K562 (cell line): Measurements from ENCODE around the gene ABLIM1. TPM values are rescaled to one million over a fixed set of nuclear protein-coding genes. Genes with fewer than 3 reads are reported as not detected.

Experiments used
- ATAC-seq: fragments of 200-7000 bp; cut with Tn5 transposase; 3 replicates; pipeline ENCODE4 v1.9.1; 2020; ENCODE audit warnings: moderate library complexity
- BruUV-seq: library from RNA; stranded (reverse); fragments of 400-500 nt; replicated peaks from 2 replicates; lab custom pipeline; 2021; lab: Mats Ljungman, UMichigan
- CTCF ChIA-PET: fragments of 300-600 bp; formaldehyde crosslinking; extraction: SDS; loops from one replicate; lab custom pipeline; 2021; ENCODE audit warnings: low intra/inter-chr PET ratio; lab: Yijun Ruan, JAX
- POLR2A ChIA-PET: fragments of 300-600, 350-650 bp; sonication (Branson Sonifier 250); formaldehyde crosslinking; extraction: SDS; loops from one replicate; lab custom pipeline; 2021; ENCODE audit warnings: antibody characterized with exemption, inconsistent platforms; lab: Yijun Ruan, JAX
- DNase-seq, 4 experiments: peaks; one replicate each; pipeline versions ENCODE4 v3.0.0 to v3.0.0-alpha.2; 2011 to 2018; ENCODE audit warnings: low spot score in 3 of 4, mixed read lengths in 3 of 4; ENCODE audit errors: extremely low read depth in 1 of 4
- FAIRE-seq: peaks from 2 replicates; lab custom pipeline; 2011; peaks lifted over from hg19 to GRCh38; lab: Jason Lieb, UNC
- H2AFZ ChIP-seq: 2 replicates; pipeline ENCODE4 v1.6.0; 2011; ENCODE audit warnings: low read depth, low read length, control low read depth, inconsistent platforms
- H3K27ac ChIP-seq: fragments of 200-600 bp; 3 replicates; pipeline ENCODE4 v1.8.0; 2011; ENCODE audit warnings: low read depth, mild to moderate bottlenecking, control low read depth, inconsistent platforms, low read length, moderate library complexity, mixed read lengths; ENCODE audit errors: extremely low read depth
- H3K27me3 ChIP-seq, 2 experiments: fragments of 300-600 bp in 1 of 2; 2 replicates in 1 of 2; 3 replicates in 1 of 2; pipeline versions ENCODE4 v1.6.0 to v1.8.0; 2011; ENCODE audit warnings: inconsistent platforms in 2 of 2, low read length in 2 of 2, mild to moderate bottlenecking in 1 of 2, mixed read lengths in 1 of 2, moderate library complexity in 1 of 2; ENCODE audit not compliant: control insufficient read depth in 2 of 2, insufficient read depth in 2 of 2
- H3K36me3 ChIP-seq: fragments of 300-600 bp; 3 replicates; pipeline ENCODE4 v1.8.0; 2011; ENCODE audit warnings: mild to moderate bottlenecking, low read length, inconsistent platforms; ENCODE audit not compliant: control insufficient read depth, insufficient read depth
- H3K4me1 ChIP-seq, 2 experiments: fragments of 200-600 bp in 1 of 2; replicated peaks in 1 of 2; 2 replicates in 1 of 2; 3 replicates in 1 of 2; pipeline versions ENCODE4 v1.5.1 to v1.8.0; 2011; ENCODE audit warnings: inconsistent platforms in 2 of 2, low read length in 2 of 2, mild to moderate bottlenecking in 1 of 2, mixed read lengths in 1 of 2, moderate library complexity in 1 of 2; ENCODE audit not compliant: control insufficient read depth in 2 of 2, insufficient read depth in 2 of 2
- H3K4me2 ChIP-seq: 2 replicates; pipeline ENCODE4 v1.6.1; 2011; ENCODE audit warnings: low read length, control low read depth, inconsistent platforms, mixed read lengths; ENCODE audit not compliant: insufficient read depth
- H3K4me3 ChIP-seq: fragments of 200-600 bp; sonication (generic), shearing (Covaris generic); 2 replicates; pipeline ENCODE4 v1.5.1; 2016; ENCODE audit warnings: control low read depth, inconsistent platforms
- H3K79me2 ChIP-seq: fragments of 200-600 bp; 3 replicates; pipeline ENCODE4 v1.8.0; 2011; ENCODE audit warnings: low read length, inconsistent platforms; ENCODE audit not compliant: control insufficient read depth, insufficient read depth
- H3K9ac ChIP-seq, 2 experiments: 2 replicates each; pipeline versions ENCODE4 v1.6.0 to v1.6.1; 2011; ENCODE audit warnings: low read depth in 2 of 2, low read length in 2 of 2, control low read depth in 1 of 2, inconsistent platforms in 1 of 2, mild to moderate bottlenecking in 1 of 2, mixed read lengths in 1 of 2; ENCODE audit not compliant: insufficient read depth in 1 of 2
- H3K9me1 ChIP-seq: one replicate; pipeline ENCODE4 v1.6.0; 2011; ENCODE audit warnings: inconsistent platforms, mild to moderate bottlenecking, low read length, moderate library complexity; ENCODE audit not compliant: control insufficient read depth, insufficient read depth
- H3K9me3 ChIP-seq: replicated peaks from 2 replicates; pipeline ENCODE4 v1.5.1; 2011; ENCODE audit warnings: low read depth, low read length, inconsistent platforms; ENCODE audit not compliant: control insufficient read depth, insufficient read depth
- H4K20me1 ChIP-seq: replicated peaks from 2 replicates; pipeline ENCODE4 v1.6.1; 2011; ENCODE audit warnings: low read length, inconsistent platforms, mixed read lengths; ENCODE audit not compliant: control insufficient read depth, insufficient read depth
- KDM1A ChIP-seq, 2 experiments: fragments of 450-650 bp; IDR thresholded peaks; 2 replicates each; pipeline ENCODE4 v1.6.1; 2016; ENCODE audit warnings: mild to moderate bottlenecking in 2 of 2
- NONO ChIP-seq, 2 experiments: fragments of 200-400 bp in 1 of 2; fragments of 450-650 bp in 1 of 2; formaldehyde crosslinking in 1 of 2; IDR thresholded peaks; 2 replicates each; pipeline ENCODE4 v1.6.1; 2017; ENCODE audit warnings: low read depth in 2 of 2, mild to moderate bottlenecking in 2 of 2, moderate library complexity in 2 of 2, low read length in 1 of 2
- WGBS: fragments of 100-300 bp; shearing (Covaris generic); methylation state at CpG from one replicate; pipeline ENCODE4 v1.1.6; 2016; ENCODE audit warnings: low coverage, mixed read lengths; ENCODE audit not compliant: insufficient coverage; ENCODE audit errors: missing lambda C conversion rate; 5-methylcytosine and 5-hydroxymethylcytosine counted together
- in situ Hi-C: fragments of 300-500 bp; cut with MboI; formaldehyde crosslinking; loops from 4 replicates; pipeline ENCODE4 v1.15.0; 2018; ENCODE audit warnings: inconsistent platforms, mixed read lengths
- intact Hi-C: fragments of 100-400 bp; cut with micrococcal nuclease; formaldehyde crosslinking; loops from 2 replicates; pipeline ENCODE4 v1.14.2; 2022
- polyA plus RNA-seq, 8 experiments: library from polyadenylated mRNA; depleted of rRNA in 4 of 8; stranded (reverse) in 5 of 8; unstranded in 3 of 8; fragments of >200 nt; fragmentation: Nextera tagmentation in 2 of 8; fragmentation: Illumina TruSeq in 1 of 8; extraction: Ambion mirVana in 2 of 8; extraction: Trizol in 1 of 8; gene quantifications; 2 replicates each; pipeline versions ENCODE4 v1.2.1 to v1.2.3, GENCODE V29; 2011 to 2014; ENCODE audit warnings: inconsistent platforms in 1 of 8, missing spikeins in 1 of 8
- total RNA-seq, 7 experiments: library from RNA; depleted of rRNA in 6 of 7; stranded (reverse); fragments of >200 nt in 6 of 7; fragmentation: Illumina TruSeq in 2 of 7; extraction: Trizol in 2 of 7; gene quantifications; 2 replicates each; pipeline versions ENCODE4 v1.2.1 to v1.2.3, GENCODE V29; 2011 to 2021; ENCODE audit warnings: low replicate concordance in 1 of 7
- TF ChIP-seq, protein P1 (sequence below): sonication (generic); formaldehyde crosslinking; IDR thresholded peaks from 2 replicates; pipeline ENCODE4 v1.8.1; 2023; ENCODE audit warnings: mild to moderate bottlenecking, missing genetic modification reagents

ABLIM1 gene
- total and polyA plus RNA-seq, 9 of the 15 experiments (the other 6 are each of a cell fraction or from before 2014, with no cell fraction given): 0.07 to 0.49 (median 0.14) TPM; not detected in 6

DNA sequence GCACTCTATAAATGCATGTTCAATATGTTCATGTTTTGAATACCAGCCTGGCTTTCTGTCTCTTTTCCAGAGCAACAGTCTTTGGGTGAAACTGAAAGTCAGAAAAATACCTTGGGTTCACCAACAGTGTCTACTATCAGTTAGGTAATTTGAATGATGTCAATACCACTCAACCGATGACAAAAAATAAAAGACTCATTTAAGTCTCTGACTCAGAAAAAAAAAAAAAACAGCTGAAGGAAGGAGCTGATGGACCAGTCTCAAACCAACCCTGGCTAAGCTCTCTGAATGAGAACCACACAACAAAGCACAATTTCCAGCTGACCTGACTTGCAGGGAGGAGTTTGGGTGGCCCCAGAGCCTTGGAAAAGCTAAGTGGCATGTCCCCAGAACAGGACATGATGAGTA, 42.5 kb downstream of the ABLIM1 start:
- H3K27ac ChIP-seq: no peak overlapping the region
- H3K4me2 ChIP-seq: no peak overlapping the region
- in situ Hi-C loops: no loop called here
- no peaks in the 10 kb centered on the region for H3K9me3 ChIP-seq
- no peaks in the 10 kb centered on the region for H3K79me2 ChIP-seq
- no peaks in the 10 kb centered on the region for H4K20me1 ChIP-seq
- no peak overlapping the region for H2AFZ ChIP-seq
- intact Hi-C loops: no loop called here
- H3K9me1 ChIP-seq: no peaks in the 10 kb centered on the region
- DNase-seq (no peak), ATAC-seq (no peak), FAIRE-seq (no peak)
- POLR2A ChIA-PET: interaction anchor here (1.0 kb wide), 1 partner anchor 17 kb away, joined by 3 read pairs; no protein-coding TSS in a partner anchor
- CTCF ChIA-PET: no interaction called here
- no peaks in the 10 kb centered on the region for H3K4me1 ChIP-seq
- no peak overlapping the region for H3K9ac ChIP-seq
- H3K27me3 ChIP-seq: no peaks in the 10 kb centered on the region
- no peaks in the 10 kb centered on the region for H3K36me3 ChIP-seq
- 0% methylated on average over 1 of the region's 1 CpG for WGBS
- no peak for TF ChIP-seq NONO (IDR thresholded peaks at IDR 0.05; ENCODE audit: low read depth in 2 of 2, low read length in 1 of 2)
- TF ChIP-seq, protein P1, sequence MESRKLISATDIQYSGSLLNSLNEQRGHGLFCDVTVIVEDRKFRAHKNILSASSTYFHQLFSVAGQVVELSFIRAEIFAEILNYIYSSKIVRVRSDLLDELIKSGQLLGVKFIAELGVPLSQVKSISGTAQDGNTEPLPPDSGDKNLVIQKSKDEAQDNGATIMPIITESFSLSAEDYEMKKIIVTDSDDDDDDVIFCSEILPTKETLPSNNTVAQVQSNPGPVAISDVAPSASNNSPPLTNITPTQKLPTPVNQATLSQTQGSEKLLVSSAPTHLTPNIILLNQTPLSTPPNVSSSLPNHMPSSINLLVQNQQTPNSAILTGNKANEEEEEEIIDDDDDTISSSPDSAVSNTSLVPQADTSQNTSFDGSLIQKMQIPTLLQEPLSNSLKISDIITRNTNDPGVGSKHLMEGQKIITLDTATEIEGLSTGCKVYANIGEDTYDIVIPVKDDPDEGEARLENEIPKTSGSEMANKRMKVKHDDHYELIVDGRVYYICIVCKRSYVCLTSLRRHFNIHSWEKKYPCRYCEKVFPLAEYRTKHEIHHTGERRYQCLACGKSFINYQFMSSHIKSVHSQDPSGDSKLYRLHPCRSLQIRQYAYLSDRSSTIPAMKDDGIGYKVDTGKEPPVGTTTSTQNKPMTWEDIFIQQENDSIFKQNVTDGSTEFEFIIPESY: no peak
- no peak for TF ChIP-seq KDM1A (IDR thresholded peaks at IDR 0.05)
- BruUV-seq: no TSS peak
- H3K4me3 ChIP-seq: no peak overlapping the region
